GM19467 (cell line): ENCODE measurements around the gene S100A14.

ENCODE experiments used
- ATAC-seq: cut with Tn5 transposase; IDR thresholded peaks from one replicate; pipeline ENCODE4 v1.9.1; 2021; ENCODE audit warnings: mild to moderate bottlenecking, moderate library complexity; ENCODE audit not compliant: unreplicated experiment

S100A14 gene

GRCh38 chr1:153566414-153567371, 49.4 kb downstream of the S100A14 start:
- ATAC-seq, result no peak

- no peak for ATAC-seq
Observed at GRCh38 chr1:153565529-153566374, 50.4 kb downstream of the S100A14 start, which contains the start of gene S100A2. S100A2 (minus strand) TSS chr1:153565844; CDS start chr1:153563877, 1,967 bp downstream.
